ENCODE results near the gene SBF1.

SBF1 gene

DNA sequence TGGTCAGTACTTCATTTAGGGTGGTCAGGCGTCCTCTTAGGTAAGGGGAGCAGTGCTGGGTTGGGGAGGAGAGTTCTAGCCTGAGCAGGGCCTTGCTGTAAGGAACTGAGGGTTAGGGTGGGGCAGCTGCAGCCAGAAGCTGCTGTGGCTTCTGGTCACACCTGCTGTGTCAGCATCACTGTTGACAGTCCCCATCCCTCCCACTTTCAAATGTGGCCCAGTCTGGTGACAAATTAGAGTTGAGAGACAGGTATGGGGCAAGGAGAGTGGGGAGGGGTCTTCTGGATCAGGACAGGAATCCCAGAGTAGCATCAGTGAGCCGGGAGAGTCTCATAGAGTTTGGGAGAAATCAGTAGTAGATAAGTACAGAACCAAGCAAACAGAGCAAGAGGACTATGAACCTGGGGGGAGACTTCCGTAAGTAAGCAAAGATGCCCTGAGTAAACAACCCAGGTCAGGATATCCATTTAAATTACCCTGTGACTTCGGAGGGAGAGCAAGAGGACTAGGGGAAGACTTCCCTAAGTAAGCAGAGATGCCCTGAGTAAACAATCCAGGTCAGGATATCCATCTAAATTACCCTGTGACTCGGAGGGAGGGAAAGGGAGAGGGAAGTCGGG, 78.0 kb downstream of the SBF1 start:
- no peak for DNase-seq

Measured in Kasumi-1 (cell line).